GM12892 (cell line): Measurements from ENCODE around the gene SEMA6B.

ENCODE experiments used
- POLR2A ChIP-seq: IDR thresholded peaks from 2 replicates; pipeline ENCODE4 v1.6.1; 2011; ENCODE audit warnings: low read depth, low read length, control low read depth
- POLR2AphosphoS5 ChIP-seq: IDR thresholded peaks from 2 replicates; pipeline ENCODE4 v1.6.1; 2011; ENCODE audit warnings: low read depth, low read length, control low read depth

DNA sequence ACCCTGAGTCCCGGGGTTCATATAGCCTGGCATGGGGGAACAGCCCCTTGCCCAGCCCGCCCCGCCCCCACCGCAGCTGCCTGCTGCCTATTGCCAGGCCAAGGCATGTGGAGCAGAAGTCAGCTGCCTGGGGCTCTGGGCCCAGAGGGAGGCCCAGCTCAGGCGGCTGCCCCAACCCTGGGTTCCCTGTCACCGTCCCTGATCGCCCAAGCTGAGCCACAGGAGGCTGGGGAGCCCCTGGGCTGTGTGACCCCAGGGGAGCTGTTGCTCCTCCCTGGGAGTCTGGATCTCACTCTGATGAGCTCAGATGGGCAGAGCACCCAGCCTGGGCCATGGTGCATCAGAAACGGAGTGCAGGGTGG, 42.6 kb downstream of the SEMA6B start:
- no peak for TF ChIP-seq POLR2AphosphoS5
- TF ChIP-seq POLR2A = no peak
